CD8-positive, alpha-beta memory T cell (primary cell): ENCODE results near the gene ABCF1. TPM values are rescaled to one million over a fixed set of nuclear protein-coding genes. Genes with fewer than 3 reads are reported as not detected.

ENCODE experiments used
- CTCF ChIA-PET: fragments of 350-600 bp; sonication (Branson Sonifier 250); formaldehyde crosslinking; loops from one replicate; lab custom pipeline; 2021; ENCODE audit warnings: antibody characterized with exemption; lab: Charles Lee
- POLR2A ChIA-PET: fragments of 350-600 bp; sonication (Branson Sonifier 250); formaldehyde crosslinking; loops from one replicate; lab custom pipeline; 2021; ENCODE audit warnings: antibody characterized with exemption; lab: Charles Lee
- DNase-seq, 5 donors: peaks; one replicate each; pipeline versions ENCODE4 v3.0.0 to v3.0.0-alpha.2; 2020 to 2022; ENCODE audit warnings: mixed read lengths in 1 of 5
- H3K27ac ChIP-seq: one replicate; pipeline ENCODE4 v1.7.0; 2013; ENCODE audit warnings: low read depth, mild to moderate bottlenecking, low read length, moderate library complexity
- H3K27me3 ChIP-seq: 2 replicates; pipeline ENCODE4 v1.7.0; 2013; ENCODE audit warnings: low read length, mild to moderate bottlenecking; ENCODE audit not compliant: insufficient read depth, poor library complexity, severe bottlenecking
- H3K36me3 ChIP-seq: 2 replicates; pipeline ENCODE4 v1.7.0; 2013; ENCODE audit warnings: mild to moderate bottlenecking, low read length, moderate library complexity; ENCODE audit not compliant: insufficient read depth
- H3K4me1 ChIP-seq: 2 replicates; pipeline ENCODE4 v1.7.0; 2013; ENCODE audit warnings: mild to moderate bottlenecking, low read length, moderate library complexity; ENCODE audit not compliant: insufficient read depth
- H3K4me3 ChIP-seq: 2 replicates; pipeline ENCODE4 v1.7.0; 2013; ENCODE audit warnings: mild to moderate bottlenecking, low read length
- H3K9me3 ChIP-seq: 2 replicates; pipeline ENCODE4 v1.7.0; 2013; ENCODE audit warnings: mild to moderate bottlenecking, low read length
- H3K27ac Mint-ChIP-seq, 8 donors: one replicate each; pipeline ENCODE4 v1.8.0; 2020 to 2021; ENCODE audit warnings: mixed read lengths in 8 of 8, mild to moderate bottlenecking in 6 of 8, inconsistent platforms in 3 of 8, moderate library complexity in 3 of 8
- H3K27me3 Mint-ChIP-seq, 2 donors: one replicate each; pipeline ENCODE4 v1.8.0; 2020 to 2021; ENCODE audit warnings: mixed read lengths in 2 of 2, mild to moderate bottlenecking in 1 of 2, moderate library complexity in 1 of 2
- H3K36me3 Mint-ChIP-seq, 3 donors: one replicate each; pipeline ENCODE4 v1.8.0; 2020 to 2021; ENCODE audit warnings: mixed read lengths in 3 of 3, inconsistent platforms in 1 of 3, mild to moderate bottlenecking in 1 of 3
- H3K4me1 Mint-ChIP-seq, 3 donors: one replicate each; pipeline ENCODE4 v1.8.0; 2020 to 2021; ENCODE audit warnings: mixed read lengths in 3 of 3, inconsistent platforms in 1 of 3, mild to moderate bottlenecking in 1 of 3
- H3K4me3 Mint-ChIP-seq, 7 donors: one replicate each; pipeline ENCODE4 v1.8.0; 2020 to 2021; ENCODE audit warnings: mixed read lengths in 7 of 7, mild to moderate bottlenecking in 6 of 7, moderate library complexity in 4 of 7, inconsistent platforms in 2 of 7
- H3K9me3 Mint-ChIP-seq, 5 donors: one replicate each; pipeline ENCODE4 v1.8.0; 2020 to 2022; ENCODE audit warnings: mixed read lengths in 5 of 5, mild to moderate bottlenecking in 3 of 5, moderate library complexity in 2 of 5, inconsistent platforms in 1 of 5
- polyA plus RNA-seq: library from polyadenylated mRNA; unstranded; fragments of 300-500 nt; fragmentation: Illumina TruSeq; gene quantifications from one replicate; pipeline ENCODE4 v1.2.3, GENCODE V29; 2021
- total RNA-seq, 2 experiments: library from RNA; stranded (reverse); gene quantifications; one replicate each; pipeline ENCODE4 v1.2.3, GENCODE V29; 2021

The ABCF1 gene
- total and polyA plus RNA-seq, 3 experiments from 2014 or later = 54.0 to 133 (median 127) TPM

- Mint-ChIP-seq H3K27me3 (peaks cover 0 to 21% of the 10 kb centered on the region in 2 donors), H3K36me3 (peaks cover 17 to 79% (median 26%) of the 10 kb centered on the region in 3 donors), H3K4me1 (peaks cover 49 to 66% (median 66%) of the 10 kb centered on the region in 3 donors), H3K9me3 (peaks cover 0 to 4% (median 2%) of the 10 kb centered on the region in 5 donors), H3K27ac (peak overlapping the region; percentile 68 to 100 (median 100)), H3K4me3 (no peak overlapping the region)
- DNase-seq = no peak
- Histone ChIP-seq H3K27ac (no peak overlapping the region), H3K36me3 (peaks cover 38% of the 10 kb centered on the region), H3K4me3 (no peak overlapping the region), H3K27me3 (no peaks in the 10 kb centered on the region), H3K9me3 (no peaks in the 10 kb centered on the region), H3K4me1 (peaks cover 60% of the 10 kb centered on the region)
- ChIA-PET POLR2A (interaction anchor here (0.6 to 4.2 kb wide), 9 partner anchors 8 to 108 kb away, joined by 3 to 32 read pairs (median 3); partner anchors contain the start of genes ABCF1, GNL1 and PRR3), CTCF (interaction anchor here (0.9 to 4.3 kb wide), 12 partner anchors 11 to 159 kb away, joined by 3 to 40 read pairs (median 3); partner anchors contain the start of genes ATAT1 and DHX16)
Measured at GRCh38 chr6:30612687-30613248, 41.5 kb downstream of the ABCF1 start.

GRCh38 chr6:30613251-30614043 is 42.2 kb downstream of the ABCF1 start:
- H3K27me3 Mint-ChIP-seq = peaks cover 0 to 21% of the 10 kb centered on the region in 2 donors
- DNase-seq = no peak
- H3K27ac ChIP-seq = peak overlapping the region; percentile 99
- peak overlapping the region; percentile 100 for H3K27ac Mint-ChIP-seq
- ChIA-PET CTCF (interaction anchor here (0.9 to 4.3 kb wide), 16 partner anchors 12 to 160 kb away, joined by 3 to 40 read pairs (median 3); partner anchors contain the start of genes ATAT1, DHX16 and IER3), POLR2A (interaction anchor here (0.7 to 4.2 kb wide), 9 partner anchors 9 to 131 kb away, joined by 3 to 32 read pairs (median 3); partner anchors contain the start of genes ABCF1, GNL1 and PRR3)
- no peaks in the 10 kb centered on the region for H3K27me3 ChIP-seq
- H3K4me3 ChIP-seq = no peak overlapping the region
- H3K36me3 ChIP-seq = peaks cover 36% of the 10 kb centered on the region
- H3K9me3 Mint-ChIP-seq = peaks cover 0 to 4% (median 2%) of the 10 kb centered on the region in 5 donors
- H3K4me1 ChIP-seq = peaks cover 64% of the 10 kb centered on the region
- H3K9me3 ChIP-seq = no peaks in the 10 kb centered on the region
- H3K4me1 Mint-ChIP-seq = peaks cover 51 to 69% (median 67%) of the 10 kb centered on the region in 3 donors
- peak overlapping the region; percentile 30 to 100 (median 71) for H3K4me3 Mint-ChIP-seq
- peaks cover 16 to 76% (median 25%) of the 10 kb centered on the region in 3 donors for H3K36me3 Mint-ChIP-seq

- Histone ChIP-seq H3K27ac (peak overlapping the region; percentile 99), H3K4me3 (peak overlapping the region; percentile 64), H3K9me3 (no peaks in the 10 kb centered on the region), H3K27me3 (no peaks in the 10 kb centered on the region), H3K4me1 (peaks cover 64% of the 10 kb centered on the region), H3K36me3 (peaks cover 28% of the 10 kb centered on the region)
- CTCF ChIA-PET = interaction anchor here (0.7 to 4.3 kb wide), 21 partner anchors 12 to 132 kb away, joined by 3 to 40 read pairs (median 3); partner anchors contain the start of genes ATAT1, DHX16, IER3 and MDC1
- no peak for DNase-seq
- POLR2A ChIA-PET = interaction anchor here (0.6 to 4.2 kb wide), 37 partner anchors 9 to 1284 kb away, joined by 3 to 70 read pairs (median 6); partner anchors contain the start of genes ABCF1, ATAT1, GNL1 and MDC1
- Mint-ChIP-seq H3K4me1 (peaks cover 49 to 69% (median 67%) of the 10 kb centered on the region in 3 donors), H3K27me3 (peaks cover 0 to 20% of the 10 kb centered on the region in 2 donors), H3K4me3 (peak overlapping the region; percentile 93 to 100 (median 99)), H3K9me3 (peaks cover 0 to 4% (median 2%) of the 10 kb centered on the region in 5 donors), H3K27ac (peak overlapping the region; percentile 100), H3K36me3 (peaks cover 13 to 73% (median 19%) of the 10 kb centered on the region in 3 donors)
Measured at GRCh38 chr6:30614044-30614842, 43.0 kb downstream of the ABCF1 start.

- H3K4me1 ChIP-seq = peaks cover 64% of the 10 kb centered on the region
- H3K27ac ChIP-seq = peak overlapping the region; percentile 99
- peaks cover 47 to 69% (median 67%) of the 10 kb centered on the region in 3 donors for H3K4me1 Mint-ChIP-seq
- H3K9me3 ChIP-seq = no peaks in the 10 kb centered on the region
- DNase-seq = peak; percentile 72 to 92 (median 91)
- H3K27me3 ChIP-seq = no peaks in the 10 kb centered on the region
- H3K4me3 Mint-ChIP-seq = peak overlapping the region; percentile 93 to 100 (median 99)
- peaks cover 30% of the 10 kb centered on the region for H3K36me3 ChIP-seq
- H3K4me3 ChIP-seq = peak overlapping the region; percentile 93
- peak overlapping the region; percentile 100 for H3K27ac Mint-ChIP-seq
- peaks cover 0 to 20% of the 10 kb centered on the region in 2 donors for H3K27me3 Mint-ChIP-seq
- POLR2A ChIA-PET = interaction anchor here (0.6 to 4.2 kb wide), 37 partner anchors 9 to 1284 kb away, joined by 3 to 70 read pairs (median 5); partner anchors contain the start of genes ABCF1, ATAT1, GNL1 and HSPA1B
- CTCF ChIA-PET = interaction anchor here (0.7 to 4.3 kb wide), 17 partner anchors 12 to 130 kb away, joined by 3 to 40 read pairs (median 3); partner anchors contain the start of genes ATAT1, DHX16, IER3 and MDC1
- peaks cover 0 to 4% (median 2%) of the 10 kb centered on the region in 5 donors for H3K9me3 Mint-ChIP-seq
- peaks cover 18 to 73% (median 19%) of the 10 kb centered on the region in 3 donors for H3K36me3 Mint-ChIP-seq
Measured at GRCh38 chr6:30614843-30615218, 43.6 kb downstream of the ABCF1 start.

GRCh38 chr6:30615219-30615957 is 44.1 kb downstream of the ABCF1 start:
- H3K27ac Mint-ChIP-seq = peak overlapping the region; percentile 100
- no peaks in the 10 kb centered on the region for H3K27me3 ChIP-seq
- H3K4me1 Mint-ChIP-seq = peaks cover 41 to 63% (median 61%) of the 10 kb centered on the region in 3 donors
- H3K9me3 ChIP-seq = no peaks in the 10 kb centered on the region
- peaks cover 0 to 20% of the 10 kb centered on the region in 2 donors for H3K27me3 Mint-ChIP-seq
- H3K4me3 ChIP-seq = peak overlapping the region; percentile 93
- H3K4me3 Mint-ChIP-seq = peak overlapping the region; percentile 93 to 100 (median 99)
- DNase-seq = peak in 3 of 5 donors; percentile 28 to 60 (median 52)
- CTCF ChIA-PET = interaction anchor here (0.7 to 4.3 kb wide), 16 partner anchors 11 to 131 kb away, joined by 3 to 40 read pairs (median 4); partner anchors contain the start of genes ATAT1, DHX16, MDC1 and PRR3
- H3K4me1 ChIP-seq = peaks cover 59% of the 10 kb centered on the region
- H3K27ac ChIP-seq = peak overlapping the region; percentile 99
- peaks cover 31% of the 10 kb centered on the region for H3K36me3 ChIP-seq
- POLR2A ChIA-PET = interaction anchor here (0.6 to 4.2 kb wide), 38 partner anchors 10 to 1283 kb away, joined by 3 to 70 read pairs (median 5); partner anchors contain the start of genes ABCF1, ATAT1, GNL1 and HSPA1B
- H3K9me3 Mint-ChIP-seq = peaks cover 0 to 4% (median 2%) of the 10 kb centered on the region in 5 donors
- peaks cover 18 to 73% (median 19%) of the 10 kb centered on the region in 3 donors for H3K36me3 Mint-ChIP-seq

GRCh38 chr6:30615958-30616810 is 44.9 kb downstream of the ABCF1 start:
- Mint-ChIP-seq H3K36me3 (peaks cover 19 to 71% (median 19%) of the 10 kb centered on the region in 3 donors), H3K27ac (peak overlapping the region; percentile 100), H3K4me1 (peaks cover 38 to 55% (median 53%) of the 10 kb centered on the region in 3 donors), H3K27me3 (peaks cover 0 to 20% of the 10 kb centered on the region in 2 donors), H3K9me3 (peaks cover 0 to 4% (median 2%) of the 10 kb centered on the region in 5 donors), H3K4me3 (peak overlapping the region; percentile 93 to 100 (median 99))
- peak overlapping the region; percentile 99 for H3K27ac ChIP-seq
- peaks cover 51% of the 10 kb centered on the region for H3K4me1 ChIP-seq
- peaks cover 39% of the 10 kb centered on the region for H3K36me3 ChIP-seq
- CTCF ChIA-PET = interaction anchor here (1.1 to 4.3 kb wide), 7 partner anchors 13 to 116 kb away, joined by 3 to 40 read pairs (median 9); no protein-coding TSS in a partner anchor
- H3K4me3 ChIP-seq = peak overlapping the region; percentile 93
- H3K9me3 ChIP-seq = no peaks in the 10 kb centered on the region
- DNase-seq = peak; percentile 14 to 69 (median 63)
- H3K27me3 ChIP-seq = no peaks in the 10 kb centered on the region
- POLR2A ChIA-PET = interaction anchor here (0.6 to 4.2 kb wide), 19 partner anchors 10 to 1211 kb away, joined by 3 to 70 read pairs (median 7); partner anchors contain the start of genes ABCF1, ATAT1, GNL1 and HSPA1B
